LNCAP (cell line): ENCODE results near the gene ALKBH3.

Source experiments
- CTCF ChIP-seq: fragments of 450-650 bp; IDR thresholded peaks from 2 replicates; pipeline ENCODE4 v1.5.1; 2017; ENCODE audit warnings: mild to moderate bottlenecking

Gene ALKBH3

GRCh38 chr11:43917851-43918250 is 37.2 kb downstream of the ALKBH3 start:
- TF ChIP-seq CTCF, result no peak

GRCh38 chr11:43918662-43919061 is 38.0 kb downstream of the ALKBH3 start:
- no peak for TF ChIP-seq CTCF

- no peak for TF ChIP-seq CTCF
Measured at GRCh38 chr11:43919852-43920597, 39.4 kb downstream of the ALKBH3 start.

GRCh38 chr11:43920598-43921419 is 40.2 kb downstream of the ALKBH3 start:
- no peak for TF ChIP-seq CTCF

GRCh38 chr11:43921561-43922294 is 41.1 kb downstream of the ALKBH3 start:
- no peak for TF ChIP-seq CTCF

GRCh38 chr11:43922295-43922648 is 41.6 kb downstream of the ALKBH3 start:
- TF ChIP-seq CTCF, result no peak

GRCh38 chr11:43922744-43923405 is 42.2 kb downstream of the ALKBH3 start:
- TF ChIP-seq CTCF, result no peak
